PC-9 (cell line): ENCODE results near the gene ADAT1. TPM values are rescaled to one million over a fixed set of nuclear protein-coding genes. Genes with fewer than 3 reads are reported as not detected.

Source experiments
- BruUV-seq: library from RNA; stranded (reverse); fragments of 400-500 nt; replicated peaks from 2 replicates; lab custom pipeline; 2021; lab: Mats Ljungman, UMichigan
- CTCF ChIA-PET: fragments of 300-600 bp; sonication (Branson Sonifier 250); formaldehyde crosslinking; loops from one replicate; lab custom pipeline; 2022; ENCODE audit warnings: antibody characterized with exemption; lab: Charles Lee
- POLR2A ChIA-PET: fragments of 300-600 bp; sonication (Branson Sonifier 250); formaldehyde crosslinking; loops from one replicate; lab custom pipeline; 2022; ENCODE audit warnings: antibody characterized with exemption; ENCODE audit not compliant: unreplicated experiment; lab: Charles Lee
- DNase-seq, 2 experiments: peaks; one replicate each; pipeline versions ENCODE4 v3.0.0 to v3.0.0-alpha.2; 2015 to 2022; ENCODE audit warnings: mixed read lengths in 1 of 2
- H2AFZ ChIP-seq: fragments of 200-600 bp; sonication (generic); 2 replicates; pipeline ENCODE4 v1.8.1; 2017; ENCODE audit warnings: antibody characterized with exemption
- H3F3A ChIP-seq: fragments of 200-600 bp; sonication (generic); 2 replicates; pipeline ENCODE4 v1.8.1; 2017; ENCODE audit warnings: antibody characterized with exemption, mild to moderate bottlenecking, low read depth; ENCODE audit not compliant: insufficient read depth
- H3K27ac ChIP-seq: fragments of 200-600 bp; sonication (generic); 2 replicates; pipeline ENCODE4 v1.6.1; 2016; ENCODE audit warnings: mixed run types
- H3K27me3 ChIP-seq: fragments of 200-600 bp; sonication (generic); 2 replicates; pipeline ENCODE4 v1.6.1; 2016; ENCODE audit warnings: low read depth, mixed run types; ENCODE audit not compliant: insufficient read depth
- H3K36me3 ChIP-seq: fragments of 200-600 bp; sonication (generic); 2 replicates; pipeline ENCODE4 v1.6.1; 2016; ENCODE audit warnings: low read depth, mixed run types
- H3K4me1 ChIP-seq: fragments of 200-600 bp; sonication (generic); replicated peaks from 2 replicates; pipeline ENCODE4 v1.6.1; 2016; ENCODE audit warnings: mixed run types; ENCODE audit not compliant: insufficient read depth
- H3K4me2 ChIP-seq: fragments of 200-600 bp; sonication (generic); 2 replicates; pipeline ENCODE4 v1.6.1; 2017; ENCODE audit warnings: mixed run types
- H3K4me3 ChIP-seq: fragments of 200-600 bp; sonication (generic); 2 replicates; pipeline ENCODE4 v1.6.1; 2016; ENCODE audit warnings: mixed run types
- H3K79me2 ChIP-seq: fragments of 200-600 bp; sonication (generic); 2 replicates; pipeline ENCODE4 v1.6.1; 2017; ENCODE audit warnings: low read depth, mixed run types
- H3K9me2 ChIP-seq: fragments of 200-600 bp; sonication (generic); 2 replicates; pipeline ENCODE4 v1.8.1; 2017; ENCODE audit warnings: mild to moderate bottlenecking; ENCODE audit not compliant: insufficient read depth
- H3K9me3 ChIP-seq: fragments of 200-600 bp; sonication (generic); 2 replicates; pipeline ENCODE4 v1.8.1; 2016; ENCODE audit warnings: low read depth; ENCODE audit not compliant: insufficient read depth
- H4K20me1 ChIP-seq: fragments of 200-600 bp; sonication (generic); 2 replicates; pipeline ENCODE4 v1.8.1; 2017; ENCODE audit not compliant: insufficient read depth
- EZH2 ChIP-seq: fragments of 200-600 bp; sonication (generic); IDR thresholded peaks from 2 replicates; pipeline ENCODE4 v1.8.0; 2017; ENCODE audit warnings: antibody characterized with exemption, low read depth
- intact Hi-C: fragments of 100-400 bp; cut with micrococcal nuclease; formaldehyde crosslinking; loops from one replicate; pipeline ENCODE4 v1.10.0; 2022; ENCODE audit not compliant: unreplicated experiment
- total RNA-seq: library from RNA; stranded (reverse); gene quantifications from 2 replicates; pipeline ENCODE4 v1.2.3, GENCODE V29; 2021
- TF ChIP-seq, protein P1 (sequence below): fragments of 200-600 bp; sonication (generic); conservative IDR thresholded peaks from 2 replicates; pipeline ENCODE4 v1.6.1; 2017; ENCODE audit warnings: mixed run types, antibody characterized with exemption, mild to moderate bottlenecking, moderate library complexity

ADAT1 gene
- total RNA-seq, 1 experiment from 2014 or later, result 66.4 TPM

GRCh38 chr16:75552951-75553350 lies 70.1 kb downstream of the ADAT1 start:
- Histone ChIP-seq H2AFZ (no peak overlapping the region), H3K9me2 (no peaks in the 10 kb centered on the region), H3F3A (no peaks in the 10 kb centered on the region; the same call in none of the 2 replicates), H3K27ac (no peak overlapping the region), H3K4me2 (no peak overlapping the region), H3K4me1 (peaks cover 16% of the 10 kb centered on the region), H3K4me3 (no peak overlapping the region), H3K79me2 (peaks cover 9% of the 10 kb centered on the region; the same call in 1 of the 2 replicates), H4K20me1 (no peaks in the 10 kb centered on the region; the same call in 1 of the 2 replicates), H3K36me3 (no peaks in the 10 kb centered on the region), H3K9me3 (no peaks in the 10 kb centered on the region), H3K27me3 (no peaks in the 10 kb centered on the region)
- CTCF ChIA-PET, result no interaction called here
- no TSS peak for BruUV-seq
- TF ChIP-seq, protein P1, sequence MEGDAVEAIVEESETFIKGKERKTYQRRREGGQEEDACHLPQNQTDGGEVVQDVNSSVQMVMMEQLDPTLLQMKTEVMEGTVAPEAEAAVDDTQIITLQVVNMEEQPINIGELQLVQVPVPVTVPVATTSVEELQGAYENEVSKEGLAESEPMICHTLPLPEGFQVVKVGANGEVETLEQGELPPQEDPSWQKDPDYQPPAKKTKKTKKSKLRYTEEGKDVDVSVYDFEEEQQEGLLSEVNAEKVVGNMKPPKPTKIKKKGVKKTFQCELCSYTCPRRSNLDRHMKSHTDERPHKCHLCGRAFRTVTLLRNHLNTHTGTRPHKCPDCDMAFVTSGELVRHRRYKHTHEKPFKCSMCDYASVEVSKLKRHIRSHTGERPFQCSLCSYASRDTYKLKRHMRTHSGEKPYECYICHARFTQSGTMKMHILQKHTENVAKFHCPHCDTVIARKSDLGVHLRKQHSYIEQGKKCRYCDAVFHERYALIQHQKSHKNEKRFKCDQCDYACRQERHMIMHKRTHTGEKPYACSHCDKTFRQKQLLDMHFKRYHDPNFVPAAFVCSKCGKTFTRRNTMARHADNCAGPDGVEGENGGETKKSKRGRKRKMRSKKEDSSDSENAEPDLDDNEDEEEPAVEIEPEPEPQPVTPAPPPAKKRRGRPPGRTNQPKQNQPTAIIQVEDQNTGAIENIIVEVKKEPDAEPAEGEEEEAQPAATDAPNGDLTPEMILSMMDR, result no peak
- TF ChIP-seq EZH2, result no peak
- DNase-seq, result no peak
- POLR2A ChIA-PET, result no interaction called here
- intact Hi-C loops, result no loop called here

DNA sequence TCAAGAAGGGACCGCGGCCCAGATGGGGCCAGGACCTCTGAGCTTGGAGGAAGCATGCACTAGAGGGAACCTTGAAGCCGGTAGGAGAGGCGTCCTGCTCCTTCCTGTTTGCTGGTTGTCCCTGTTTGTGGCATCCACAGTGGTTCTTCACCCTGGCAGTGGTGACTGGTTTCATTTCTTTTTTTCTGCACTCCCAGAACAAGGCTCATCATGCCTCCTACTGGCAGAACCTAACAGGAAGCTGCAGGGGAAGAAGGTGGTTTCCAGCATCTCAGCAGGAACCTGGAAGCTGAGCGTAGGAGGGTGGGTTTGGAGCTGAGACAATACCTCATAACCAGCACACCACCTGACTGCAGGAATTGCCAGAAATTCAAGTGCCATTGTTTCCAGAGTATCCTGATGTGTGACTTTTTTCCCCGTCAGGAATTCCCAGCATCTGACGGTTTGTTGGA lies 72.8 kb downstream of the ADAT1 start:
- Histone ChIP-seq H3K4me1 (peaks cover 11% of the 10 kb centered on the region), H4K20me1 (no peaks in the 10 kb centered on the region; the same call in 1 of the 2 replicates), H2AFZ (no peak overlapping the region), H3K27ac (no peak overlapping the region), H3K79me2 (peaks cover 9% of the 10 kb centered on the region; the same call in 1 of the 2 replicates), H3K9me2 (no peaks in the 10 kb centered on the region), H3K9me3 (no peaks in the 10 kb centered on the region), H3K4me2 (no peak overlapping the region), H3K27me3 (no peaks in the 10 kb centered on the region), H3F3A (no peaks in the 10 kb centered on the region; the same call in 1 of the 2 replicates), H3K36me3 (no peaks in the 10 kb centered on the region), H3K4me3 (no peak overlapping the region)
- TF ChIP-seq, protein P1, result peak; percentile 37; the same call in 1 of the 2 replicates
- no peak for TF ChIP-seq EZH2
- DNase-seq, result no peak
- POLR2A ChIA-PET, result no interaction called here
- CTCF ChIA-PET, result interaction anchor here (0.7 kb wide), 1 partner anchor 33 kb away, joined by 3 read pairs; no protein-coding TSS in a partner anchor
- intact Hi-C loops, result no loop called here
- no TSS peak for BruUV-seq

Other genes with a start within 250 kb of the ADAT1 start
- gene CFDP1, start 189.8 kb downstream of the ADAT1 start, total RNA-seq, result 52.6 and 55.6 TPM in 2 replicates
- 31.4 and 31.7 TPM in 2 replicates for gene TMEM170A, start 158.6 kb downstream of the ADAT1 start, total RNA-seq
- 4.8 and 6.8 TPM in 2 replicates for gene CHST6, start 127.8 kb downstream of the ADAT1 start, total RNA-seq
- gene CHST5, start 87.2 kb downstream of the ADAT1 start, total RNA-seq, result 0.25 and 1.3 TPM in 2 replicates
- gene TMEM231, start 67.0 kb downstream of the ADAT1 start, total RNA-seq, result 17.7 and 18.8 TPM in 2 replicates
- gene GABARAPL2, start 56.9 kb downstream of the ADAT1 start, total RNA-seq, result 86.1 and 103 TPM in 2 replicates
- gene KARS1, start 24.4 kb upstream of the ADAT1 start, total RNA-seq, result 101 and 132 TPM in 2 replicates
- 16.9 and 19.3 TPM in 2 replicates for gene TERF2IP, start 24.5 kb upstream of the ADAT1 start, total RNA-seq
- gene CPHXL2, start 53.7 kb upstream of the ADAT1 start, total RNA-seq, result not detected in 2 replicates
- not detected in 2 replicates for gene DUXB, start 78.2 kb upstream of the ADAT1 start, total RNA-seq
- gene CPHXL, start 103.2 kb upstream of the ADAT1 start, total RNA-seq, result not detected in 2 replicates